Measurements from ENCODE around the gene TENT5C. TPM values are rescaled to one million over a fixed set of nuclear protein-coding genes. Genes with fewer than 3 reads are reported as not detected.

The TENT5C gene
- total and polyA plus RNA-seq, 9 of the 15 experiments (the other 6 are each of a cell fraction or from before 2014, with no cell fraction given), result 1.8 to 7.7 (median 4.0) TPM

DNA sequence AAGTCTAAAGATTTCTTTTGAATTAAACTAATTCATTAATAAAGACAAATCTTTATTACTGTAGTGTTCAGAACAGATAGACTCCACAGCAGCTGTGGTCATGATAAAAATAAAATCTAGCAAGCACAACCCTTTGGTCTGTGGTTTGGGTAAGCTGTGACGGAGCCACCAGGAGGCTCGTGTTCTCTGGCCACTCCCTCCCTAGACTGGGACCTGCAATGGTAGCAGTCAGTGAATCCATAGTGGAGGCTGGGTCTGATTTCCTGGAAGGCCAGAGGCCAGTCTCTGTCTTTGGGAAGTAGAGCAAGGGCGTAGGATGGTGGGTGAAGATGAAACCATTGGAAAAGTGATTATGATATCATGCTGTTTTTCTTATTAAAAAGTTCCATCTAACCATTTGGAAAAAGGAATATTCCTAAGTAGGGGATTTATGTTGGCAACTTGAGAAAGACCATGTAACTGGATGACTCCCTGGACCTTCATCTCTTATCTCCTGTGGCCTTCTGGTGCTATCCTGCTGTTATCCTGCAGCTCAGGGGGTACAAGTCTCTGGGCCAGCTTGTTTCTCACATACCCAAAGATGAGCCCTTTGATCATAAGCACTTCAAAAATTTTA lies 39.0 kb downstream of the TENT5C start (continued):
- TF ChIP-seq, protein P1, sequence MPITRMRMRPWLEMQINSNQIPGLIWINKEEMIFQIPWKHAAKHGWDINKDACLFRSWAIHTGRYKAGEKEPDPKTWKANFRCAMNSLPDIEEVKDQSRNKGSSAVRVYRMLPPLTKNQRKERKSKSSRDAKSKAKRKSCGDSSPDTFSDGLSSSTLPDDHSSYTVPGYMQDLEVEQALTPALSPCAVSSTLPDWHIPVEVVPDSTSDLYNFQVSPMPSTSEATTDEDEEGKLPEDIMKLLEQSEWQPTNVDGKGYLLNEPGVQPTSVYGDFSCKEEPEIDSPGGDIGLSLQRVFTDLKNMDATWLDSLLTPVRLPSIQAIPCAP (CRISPR knock-in tag; IDR thresholded peaks at IDR 0.05; ENCODE audit: borderline replicate concordance), result no peak
- TF ChIP-seq, protein P2, sequence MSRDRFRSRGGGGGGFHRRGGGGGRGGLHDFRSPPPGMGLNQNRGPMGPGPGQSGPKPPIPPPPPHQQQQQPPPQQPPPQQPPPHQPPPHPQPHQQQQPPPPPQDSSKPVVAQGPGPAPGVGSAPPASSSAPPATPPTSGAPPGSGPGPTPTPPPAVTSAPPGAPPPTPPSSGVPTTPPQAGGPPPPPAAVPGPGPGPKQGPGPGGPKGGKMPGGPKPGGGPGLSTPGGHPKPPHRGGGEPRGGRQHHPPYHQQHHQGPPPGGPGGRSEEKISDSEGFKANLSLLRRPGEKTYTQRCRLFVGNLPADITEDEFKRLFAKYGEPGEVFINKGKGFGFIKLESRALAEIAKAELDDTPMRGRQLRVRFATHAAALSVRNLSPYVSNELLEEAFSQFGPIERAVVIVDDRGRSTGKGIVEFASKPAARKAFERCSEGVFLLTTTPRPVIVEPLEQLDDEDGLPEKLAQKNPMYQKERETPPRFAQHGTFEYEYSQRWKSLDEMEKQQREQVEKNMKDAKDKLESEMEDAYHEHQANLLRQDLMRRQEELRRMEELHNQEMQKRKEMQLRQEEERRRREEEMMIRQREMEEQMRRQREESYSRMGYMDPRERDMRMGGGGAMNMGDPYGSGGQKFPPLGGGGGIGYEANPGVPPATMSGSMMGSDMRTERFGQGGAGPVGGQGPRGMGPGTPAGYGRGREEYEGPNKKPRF (IDR thresholded peaks at IDR 0.05; ENCODE audit: low read depth, low read length), result no peak
- TF ChIP-seq ZNF785 (CRISPR knock-in tag; IDR thresholded peaks at IDR 0.05), result no peak
- TF ChIP-seq, protein P3, sequence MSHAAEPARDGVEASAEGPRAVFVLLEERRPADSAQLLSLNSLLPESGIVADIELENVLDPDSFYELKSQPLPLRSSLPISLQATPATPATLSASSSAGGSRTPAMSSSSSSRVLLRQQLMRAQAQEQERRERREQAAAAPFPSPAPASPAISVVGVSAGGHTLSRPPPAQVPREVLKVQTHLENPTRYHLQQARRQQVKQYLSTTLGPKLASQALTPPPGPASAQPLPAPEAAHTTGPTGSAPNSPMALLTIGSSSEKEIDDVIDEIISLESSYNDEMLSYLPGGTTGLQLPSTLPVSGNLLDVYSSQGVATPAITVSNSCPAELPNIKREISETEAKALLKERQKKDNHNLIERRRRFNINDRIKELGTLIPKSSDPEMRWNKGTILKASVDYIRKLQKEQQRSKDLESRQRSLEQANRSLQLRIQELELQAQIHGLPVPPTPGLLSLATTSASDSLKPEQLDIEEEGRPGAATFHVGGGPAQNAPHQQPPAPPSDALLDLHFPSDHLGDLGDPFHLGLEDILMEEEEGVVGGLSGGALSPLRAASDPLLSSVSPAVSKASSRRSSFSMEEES (CRISPR knock-in tag; IDR thresholded peaks at IDR 0.05), result no peak
- no peak for TF ChIP-seq E2F3 (CRISPR knock-in tag; IDR thresholded peaks at IDR 0.05)
- peak; percentile 66 for TF ChIP-seq NFIC (IDR thresholded peaks at IDR 0.05)
- TF ChIP-seq ZNF551 (CRISPR knock-in tag; IDR thresholded peaks at IDR 0.05), result no peak
- TF ChIP-seq, protein P4, sequence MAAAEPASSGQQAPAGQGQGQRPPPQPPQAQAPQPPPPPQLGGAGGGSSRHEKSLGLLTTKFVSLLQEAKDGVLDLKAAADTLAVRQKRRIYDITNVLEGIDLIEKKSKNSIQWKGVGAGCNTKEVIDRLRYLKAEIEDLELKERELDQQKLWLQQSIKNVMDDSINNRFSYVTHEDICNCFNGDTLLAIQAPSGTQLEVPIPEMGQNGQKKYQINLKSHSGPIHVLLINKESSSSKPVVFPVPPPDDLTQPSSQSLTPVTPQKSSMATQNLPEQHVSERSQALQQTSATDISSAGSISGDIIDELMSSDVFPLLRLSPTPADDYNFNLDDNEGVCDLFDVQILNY (CRISPR knock-in tag; IDR thresholded peaks at IDR 0.05), result no peak
- peak; percentile 88 for TF ChIP-seq TCF3 (CRISPR knock-in tag; IDR thresholded peaks at IDR 0.05)
- TF ChIP-seq NCOA2 (IDR thresholded peaks at IDR 0.05; ENCODE audit: partially characterized antibody in 2 of 2), result no peak
- no peak for TF ChIP-seq ZNF184 (CRISPR knock-in tag; IDR thresholded peaks at IDR 0.05)
- no peak for TF ChIP-seq ZFP30 (CRISPR knock-in tag; IDR thresholded peaks at IDR 0.05; ENCODE audit: borderline replicate concordance)
- no peak for TF ChIP-seq ZZZ3 (IDR thresholded peaks at IDR 0.05)
- TF ChIP-seq, protein P5, sequence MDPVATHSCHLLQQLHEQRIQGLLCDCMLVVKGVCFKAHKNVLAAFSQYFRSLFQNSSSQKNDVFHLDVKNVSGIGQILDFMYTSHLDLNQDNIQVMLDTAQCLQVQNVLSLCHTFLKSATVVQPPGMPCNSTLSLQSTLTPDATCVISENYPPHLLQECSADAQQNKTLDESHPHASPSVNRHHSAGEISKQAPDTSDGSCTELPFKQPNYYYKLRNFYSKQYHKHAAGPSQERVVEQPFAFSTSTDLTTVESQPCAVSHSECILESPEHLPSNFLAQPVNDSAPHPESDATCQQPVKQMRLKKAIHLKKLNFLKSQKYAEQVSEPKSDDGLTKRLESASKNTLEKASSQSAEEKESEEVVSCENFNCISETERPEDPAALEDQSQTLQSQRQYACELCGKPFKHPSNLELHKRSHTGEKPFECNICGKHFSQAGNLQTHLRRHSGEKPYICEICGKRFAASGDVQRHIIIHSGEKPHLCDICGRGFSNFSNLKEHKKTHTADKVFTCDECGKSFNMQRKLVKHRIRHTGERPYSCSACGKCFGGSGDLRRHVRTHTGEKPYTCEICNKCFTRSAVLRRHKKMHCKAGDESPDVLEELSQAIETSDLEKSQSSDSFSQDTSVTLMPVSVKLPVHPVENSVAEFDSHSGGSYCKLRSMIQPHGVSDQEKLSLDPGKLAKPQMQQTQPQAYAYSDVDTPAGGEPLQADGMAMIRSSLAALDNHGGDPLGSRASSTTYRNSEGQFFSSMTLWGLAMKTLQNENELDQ (CRISPR knock-in tag; IDR thresholded peaks at IDR 0.05; ENCODE audit: borderline replicate concordance), result no peak
- no peak; a peak in 1 of 4 replicates for TF ChIP-seq TEAD1 (CRISPR knock-in tag; IDR thresholded peaks at IDR 0.05)
- TF ChIP-seq POLR3A (IDR thresholded peaks at IDR 0.05; ENCODE audit: borderline replicate concordance, extremely low read depth, insufficient read depth, insufficient read length), result no peak
- TF ChIP-seq, protein P6, sequence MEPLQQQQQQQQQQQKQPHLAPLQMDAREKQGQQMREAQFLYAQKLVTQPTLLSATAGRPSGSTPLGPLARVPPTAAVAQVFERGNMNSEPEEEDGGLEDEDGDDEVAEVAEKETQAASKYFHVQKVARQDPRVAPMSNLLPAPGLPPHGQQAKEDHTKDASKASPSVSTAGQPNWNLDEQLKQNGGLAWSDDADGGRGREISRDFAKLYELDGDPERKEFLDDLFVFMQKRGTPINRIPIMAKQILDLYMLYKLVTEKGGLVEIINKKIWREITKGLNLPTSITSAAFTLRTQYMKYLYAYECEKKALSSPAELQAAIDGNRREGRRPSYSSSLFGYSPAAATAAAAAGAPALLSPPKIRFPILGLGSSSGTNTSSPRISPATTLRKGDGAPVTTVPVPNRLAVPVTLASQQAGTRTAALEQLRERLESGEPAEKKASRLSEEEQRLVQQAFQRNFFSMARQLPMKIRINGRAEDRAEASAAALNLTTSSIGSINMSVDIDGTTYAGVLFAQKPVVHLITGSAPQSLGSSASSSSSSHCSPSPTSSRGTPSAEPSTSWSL (CRISPR knock-in tag; IDR thresholded peaks at IDR 0.05; ENCODE audit: borderline replicate concordance), result no peak
- no peak for TF ChIP-seq ZNF140 (CRISPR knock-in tag; IDR thresholded peaks at IDR 0.05)

Data from K562 (cell line).